ENCODE results near the gene HS6ST3. TPM values are rescaled to one million over a fixed set of nuclear protein-coding genes. Genes with fewer than 3 reads are reported as not detected.
A peak's percentile ranks its signal among the peaks of the same experiment; 100 is the strongest.

The HS6ST3 gene
- polyA plus RNA-seq, 1 donor from 2014 or later: not detected

DNA sequence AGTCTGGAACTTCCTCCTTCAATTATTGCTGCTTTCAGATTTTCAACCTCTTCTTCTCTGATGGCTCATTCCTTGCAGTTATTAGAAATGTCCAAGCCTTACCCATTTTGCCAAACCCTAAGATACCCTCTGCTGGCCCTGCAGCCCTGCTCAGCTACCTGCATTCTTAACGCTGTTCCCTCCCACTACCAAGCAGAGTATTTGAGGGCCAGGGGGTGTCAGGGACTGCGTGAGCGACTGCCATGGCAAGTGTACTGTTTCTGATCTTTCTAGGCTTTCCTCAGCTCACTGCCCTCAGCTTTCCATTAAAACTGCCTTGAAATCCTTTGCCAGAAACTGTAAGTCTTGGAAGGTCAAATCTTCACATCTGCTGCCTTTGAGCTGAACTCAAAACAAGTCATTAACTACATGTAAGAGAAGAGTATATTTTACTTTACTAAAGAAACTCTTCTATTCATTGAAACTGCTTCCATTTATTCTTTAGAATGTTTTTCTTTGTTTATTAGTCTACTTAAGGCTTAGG is 41.0 kb downstream of the HS6ST3 start:
- Mint-ChIP-seq H3K4me1 (no peaks in the 10 kb centered on the region), H3K36me3 (no peaks in the 10 kb centered on the region), H3K4me3 (no peak overlapping the region), H3K27ac (peak overlapping the region in 1 of 3 donors; percentile 19), H3K9me3 (no peaks in the 10 kb centered on the region), H3K27me3 (peaks cover 7% of the 10 kb centered on the region)

DNA sequence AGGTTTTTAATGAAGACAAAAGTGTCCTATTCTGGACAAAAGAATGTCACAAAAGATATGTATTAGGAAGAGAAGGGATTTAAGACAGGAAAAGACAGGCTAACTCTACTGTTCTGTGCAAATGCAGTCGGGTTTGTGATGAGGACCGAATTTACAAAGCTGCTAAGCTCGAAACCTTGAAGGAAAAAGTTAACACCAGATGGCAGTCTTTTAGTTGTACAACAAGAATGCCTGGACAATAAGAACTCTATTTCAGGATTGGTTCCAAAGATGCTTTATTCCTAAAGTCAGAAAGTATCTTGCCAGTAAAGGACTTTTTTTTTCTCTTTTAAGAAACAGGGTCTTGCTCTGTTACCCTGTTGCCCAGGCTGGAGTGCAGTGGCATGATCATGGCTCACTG is 51.1 kb downstream of the HS6ST3 start:
- Mint-ChIP-seq H3K36me3 (no peaks in the 10 kb centered on the region), H3K4me1 (no peaks in the 10 kb centered on the region), H3K4me3 (no peak overlapping the region), H3K9me3 (no peaks in the 10 kb centered on the region), H3K27ac (no peak overlapping the region), H3K27me3 (peaks cover 2% of the 10 kb centered on the region)

DNA sequence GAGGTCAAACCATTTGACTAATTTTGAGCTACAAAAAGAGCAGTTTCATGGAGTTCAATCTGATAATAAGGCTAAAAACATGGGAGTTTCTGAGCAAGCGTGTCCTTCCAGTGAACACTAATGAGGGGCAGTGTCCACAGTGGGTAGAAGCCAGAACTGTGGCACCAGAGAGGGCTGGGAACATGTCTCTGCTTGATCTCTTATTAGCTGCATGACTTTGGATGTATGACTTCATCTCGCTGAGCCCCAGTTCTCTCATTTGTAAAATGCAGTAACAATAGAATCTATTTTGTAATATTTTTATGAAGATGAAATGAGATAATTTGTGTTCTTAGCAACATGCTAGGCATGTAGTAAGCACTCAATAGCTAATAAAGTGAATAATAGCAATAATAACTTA is 69.8 kb downstream of the HS6ST3 start:
- no peak overlapping the region for H3K4me3 Mint-ChIP-seq
- H3K27me3 Mint-ChIP-seq: no peaks in the 10 kb centered on the region
- H3K4me1 Mint-ChIP-seq: no peaks in the 10 kb centered on the region
- H3K9me3 Mint-ChIP-seq: peaks cover 0 to 3% (median 3%) of the 10 kb centered on the region in 3 donors
- no peaks in the 10 kb centered on the region for H3K36me3 Mint-ChIP-seq
- H3K27ac Mint-ChIP-seq: no peak overlapping the region

DNA sequence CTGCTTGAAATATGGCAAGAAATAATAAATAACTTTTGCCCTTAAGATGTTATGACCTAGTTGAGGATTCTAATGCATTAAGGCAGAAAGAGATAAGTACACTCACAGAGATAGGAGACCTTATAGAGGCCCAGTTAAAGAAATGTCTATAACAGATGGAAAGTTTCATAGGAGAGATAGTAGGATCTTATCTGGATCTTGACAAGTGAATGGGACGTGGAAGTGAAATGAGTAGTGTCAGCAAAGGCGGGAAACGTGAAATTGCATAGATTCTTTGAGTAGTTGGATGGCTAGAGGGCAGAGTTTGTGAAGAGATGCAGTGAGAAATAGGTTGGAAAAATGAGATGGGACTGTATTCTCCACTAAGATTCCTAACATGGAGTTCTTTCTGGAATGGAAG is 71.2 kb downstream of the HS6ST3 start:
- no peaks in the 10 kb centered on the region for H3K27me3 Mint-ChIP-seq
- peaks cover 0 to 3% (median 3%) of the 10 kb centered on the region in 3 donors for H3K9me3 Mint-ChIP-seq
- H3K4me3 Mint-ChIP-seq: no peak overlapping the region
- no peaks in the 10 kb centered on the region for H3K36me3 Mint-ChIP-seq
- H3K4me1 Mint-ChIP-seq: no peaks in the 10 kb centered on the region
- no peak overlapping the region for H3K27ac Mint-ChIP-seq

DNA sequence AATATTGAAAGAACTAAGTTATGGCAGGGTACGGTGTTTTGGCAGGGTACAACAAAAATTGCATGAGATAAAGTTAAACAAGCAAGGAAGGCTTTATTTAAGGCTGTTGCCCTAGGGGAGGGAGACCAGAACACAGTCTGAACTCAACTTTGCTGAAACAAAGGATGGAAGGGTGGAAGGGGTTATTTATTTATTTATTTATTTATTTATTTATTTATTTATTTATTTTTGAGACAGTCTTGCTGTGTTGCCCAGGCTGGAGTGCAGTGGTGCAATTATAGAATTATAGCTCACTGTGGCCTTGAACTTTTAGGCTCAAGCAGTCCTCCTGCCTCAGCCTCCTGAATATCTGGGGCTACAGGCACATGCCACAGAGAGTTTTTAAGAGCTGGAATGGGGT is 75.9 kb downstream of the HS6ST3 start:
- Mint-ChIP-seq H3K27me3 (no peaks in the 10 kb centered on the region), H3K4me1 (no peaks in the 10 kb centered on the region), H3K36me3 (no peaks in the 10 kb centered on the region), H3K9me3 (peaks cover 0 to 3% (median 0%) of the 10 kb centered on the region in 3 donors), H3K27ac (no peak overlapping the region), H3K4me3 (no peak overlapping the region)

DNA sequence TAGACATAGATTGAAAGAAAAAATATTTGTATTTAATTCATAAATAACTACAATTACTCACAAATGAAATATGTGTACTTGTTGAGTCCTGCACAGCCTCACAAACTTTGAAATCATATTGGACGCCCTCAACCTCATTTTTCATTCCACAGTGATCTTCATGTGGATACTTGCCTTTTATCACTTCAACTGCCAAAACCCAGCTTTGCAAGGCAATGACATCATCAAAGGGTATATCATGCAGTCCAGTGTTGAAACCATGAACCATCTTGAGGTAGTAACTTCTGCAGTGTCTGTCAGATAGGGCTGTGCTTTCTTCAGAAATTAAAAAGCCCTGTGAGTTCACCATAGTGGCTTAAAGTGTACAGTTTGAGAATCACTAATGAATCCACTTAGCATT is 82.2 kb downstream of the HS6ST3 start:
- no peak overlapping the region for H3K4me3 Mint-ChIP-seq
- H3K4me1 Mint-ChIP-seq: no peaks in the 10 kb centered on the region
- H3K27me3 Mint-ChIP-seq: no peaks in the 10 kb centered on the region
- peaks cover 0 to 3% (median 0%) of the 10 kb centered on the region in 3 donors for H3K9me3 Mint-ChIP-seq
- H3K36me3 Mint-ChIP-seq: no peaks in the 10 kb centered on the region
- no peak overlapping the region for H3K27ac Mint-ChIP-seq

DNA sequence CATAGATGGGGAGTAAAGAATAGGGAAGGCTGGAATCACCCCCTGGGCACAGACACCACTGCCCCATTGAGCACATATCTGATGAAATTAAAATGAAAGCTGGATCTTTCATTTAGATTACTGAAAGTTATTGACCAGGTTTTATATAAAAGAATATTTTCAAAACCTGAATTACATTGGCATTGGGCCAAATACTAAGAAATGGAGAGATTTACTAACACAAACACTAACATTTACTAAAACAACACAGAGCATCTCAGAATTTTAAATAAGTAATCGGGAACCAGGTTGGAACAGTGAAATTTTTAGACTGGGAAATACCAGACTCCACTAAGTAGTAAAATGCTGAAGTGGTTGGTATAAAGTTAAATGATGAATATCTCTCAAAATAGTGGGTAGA is 88.9 kb downstream of the HS6ST3 start:
- Mint-ChIP-seq H3K27ac (no peak overlapping the region), H3K27me3 (peaks cover 2% of the 10 kb centered on the region), H3K4me1 (no peaks in the 10 kb centered on the region), H3K9me3 (peaks cover 0 to 4% (median 0%) of the 10 kb centered on the region in 3 donors), H3K36me3 (no peaks in the 10 kb centered on the region), H3K4me3 (no peak overlapping the region)

DNA sequence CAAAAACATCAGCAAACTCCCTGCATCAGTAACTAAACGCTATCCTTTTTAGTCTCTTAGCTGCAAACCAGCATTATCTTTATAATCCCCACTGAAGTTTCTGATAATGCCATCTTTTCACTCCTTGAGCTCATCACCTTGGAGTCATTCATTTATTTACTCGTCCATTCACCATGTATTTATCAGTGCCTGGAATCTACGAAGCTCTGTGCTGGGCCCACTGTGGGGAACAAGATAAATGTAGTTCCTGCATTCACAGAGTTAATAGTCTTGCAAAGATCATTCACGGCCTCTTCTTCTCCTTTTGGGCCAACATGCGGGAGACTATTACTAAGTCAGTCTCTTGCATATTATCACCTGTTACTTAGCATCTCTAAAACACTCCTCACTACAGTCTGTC is 89.4 kb downstream of the HS6ST3 start:
- no peaks in the 10 kb centered on the region for H3K4me1 Mint-ChIP-seq
- no peak overlapping the region for H3K27ac Mint-ChIP-seq
- peaks cover 2% of the 10 kb centered on the region for H3K27me3 Mint-ChIP-seq
- H3K9me3 Mint-ChIP-seq: peaks cover 0 to 4% (median 0%) of the 10 kb centered on the region in 3 donors
- H3K4me3 Mint-ChIP-seq: no peak overlapping the region
- no peaks in the 10 kb centered on the region for H3K36me3 Mint-ChIP-seq

DNA sequence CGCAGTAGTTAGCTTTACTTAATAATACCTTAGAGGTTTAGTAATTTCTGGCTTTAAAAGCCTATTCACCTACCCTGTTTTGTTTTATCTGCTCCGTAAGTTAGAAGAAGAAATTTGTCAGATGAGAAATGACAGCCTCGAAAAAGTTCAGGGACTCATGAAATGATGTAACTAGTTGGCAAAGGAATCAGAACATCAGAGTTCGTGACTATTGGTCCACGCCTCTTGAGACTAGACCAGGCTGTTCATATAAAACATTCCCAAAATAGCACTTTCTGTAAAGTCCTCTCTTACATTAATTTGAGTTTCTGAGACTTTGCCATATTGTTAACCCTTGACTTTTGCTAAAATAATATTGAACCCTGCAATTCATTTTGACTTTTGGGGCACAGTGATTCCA is 92.0 kb downstream of the HS6ST3 start:
- Mint-ChIP-seq H3K9me3 (peaks cover 0 to 4% (median 0%) of the 10 kb centered on the region in 3 donors), H3K27me3 (peaks cover 2% of the 10 kb centered on the region), H3K4me3 (no peak overlapping the region), H3K4me1 (no peaks in the 10 kb centered on the region), H3K36me3 (no peaks in the 10 kb centered on the region), H3K27ac (no peak overlapping the region)

DNA sequence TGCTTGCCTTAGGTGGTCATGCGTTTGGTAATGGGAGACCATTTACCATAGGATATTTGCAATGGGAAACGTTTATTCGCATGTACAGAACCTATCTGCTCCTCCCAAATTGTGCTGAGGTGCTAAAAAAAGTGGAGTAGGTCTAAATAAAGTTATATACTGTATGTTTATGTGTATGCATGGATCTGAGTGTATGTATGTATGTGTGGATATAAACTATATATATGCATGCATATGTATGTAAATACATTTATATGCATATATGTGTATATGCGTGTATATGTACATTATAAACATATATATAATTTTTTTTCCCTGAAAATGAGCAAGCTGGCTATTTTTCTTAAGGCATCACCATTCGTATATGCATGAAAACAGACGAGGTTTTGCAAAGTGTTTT is 95.9 kb downstream of the HS6ST3 start:
- H3K4me1 Mint-ChIP-seq: no peaks in the 10 kb centered on the region
- no peak overlapping the region for H3K4me3 Mint-ChIP-seq
- no peak overlapping the region for H3K27ac Mint-ChIP-seq
- no peaks in the 10 kb centered on the region for H3K36me3 Mint-ChIP-seq
- peaks cover 0 to 4% (median 0%) of the 10 kb centered on the region in 3 donors for H3K9me3 Mint-ChIP-seq
- H3K27me3 Mint-ChIP-seq: peaks cover 2% of the 10 kb centered on the region

DNA sequence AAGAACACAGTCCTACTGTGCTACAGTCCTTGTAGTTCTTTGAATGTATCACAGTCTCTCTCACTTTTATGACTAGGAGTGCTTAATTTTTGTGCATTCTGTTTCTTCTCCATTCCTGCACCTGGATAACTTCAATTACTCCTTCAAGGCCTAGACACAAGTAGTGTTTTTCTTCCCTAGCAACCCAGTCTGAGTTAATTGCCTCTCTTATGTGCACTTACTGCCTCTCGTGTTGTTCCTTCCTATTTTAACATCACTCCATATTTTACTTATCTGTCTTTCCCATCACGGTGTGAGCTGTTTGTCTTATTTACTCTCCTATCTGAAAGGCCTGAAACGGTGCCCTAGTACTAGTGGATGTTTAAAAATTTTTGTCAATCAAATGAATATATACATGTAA is 101.5 kb downstream of the HS6ST3 start:
- H3K36me3 Mint-ChIP-seq: no peaks in the 10 kb centered on the region
- no peak overlapping the region for H3K27ac Mint-ChIP-seq
- H3K9me3 Mint-ChIP-seq: peaks cover 0 to 2% (median 0%) of the 10 kb centered on the region in 3 donors
- no peak overlapping the region for H3K4me3 Mint-ChIP-seq
- no peaks in the 10 kb centered on the region for H3K27me3 Mint-ChIP-seq
- no peaks in the 10 kb centered on the region for H3K4me1 Mint-ChIP-seq

DNA sequence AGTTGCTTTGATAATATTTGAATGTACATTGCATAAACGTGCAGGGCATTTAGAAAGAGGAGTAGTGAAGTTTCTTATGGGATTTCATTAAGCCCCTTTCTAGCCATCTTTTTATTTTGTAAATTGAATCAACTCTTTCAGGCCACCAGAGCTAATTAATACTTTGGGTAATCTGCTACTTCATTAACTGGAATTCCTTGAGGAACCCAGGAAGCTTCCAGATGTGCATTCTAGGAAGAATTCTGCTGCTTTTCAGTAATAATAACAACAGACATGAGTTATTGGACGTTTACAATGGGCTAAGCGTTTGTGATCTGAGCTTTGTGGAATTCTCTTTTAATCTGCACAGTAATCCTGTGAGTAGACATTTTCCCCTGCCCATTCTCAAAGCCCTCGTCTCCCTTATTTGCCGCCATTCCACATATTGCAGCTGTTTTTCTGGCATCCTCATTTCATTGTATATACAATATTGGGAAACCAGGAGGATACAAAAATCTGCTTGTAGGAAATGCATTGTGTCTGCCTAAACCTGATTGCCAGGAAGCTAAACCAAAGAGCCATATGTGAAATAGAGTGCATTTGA is 103.9 kb downstream of the HS6ST3 start:
- Mint-ChIP-seq H3K9me3 (peaks cover 0 to 2% (median 0%) of the 10 kb centered on the region in 3 donors), H3K4me3 (no peak overlapping the region), H3K36me3 (no peaks in the 10 kb centered on the region), H3K4me1 (no peaks in the 10 kb centered on the region), H3K27ac (no peak overlapping the region), H3K27me3 (peaks cover 3% of the 10 kb centered on the region)

DNA sequence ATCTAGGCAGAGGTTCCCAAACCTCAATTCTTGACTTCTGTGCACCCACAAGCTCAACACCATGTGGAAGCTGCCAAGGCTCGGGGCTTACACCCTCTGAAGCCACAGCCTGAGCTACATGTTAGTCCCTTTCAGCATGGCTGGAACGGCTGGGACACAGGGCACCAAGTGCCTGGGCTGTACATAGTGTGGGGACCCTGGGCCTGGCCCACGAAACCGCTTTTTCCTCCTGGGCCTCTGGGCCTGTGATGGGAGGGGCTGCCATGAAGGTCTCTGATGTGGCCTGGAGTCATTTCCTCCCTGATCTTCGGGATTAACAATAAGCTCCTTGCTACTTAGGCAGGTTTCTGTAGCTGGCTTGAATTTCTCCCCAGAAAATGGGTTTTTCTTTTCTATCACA is 108.1 kb downstream of the HS6ST3 start:
- no peak overlapping the region for H3K4me3 Mint-ChIP-seq
- no peaks in the 10 kb centered on the region for H3K36me3 Mint-ChIP-seq
- H3K4me1 Mint-ChIP-seq: no peaks in the 10 kb centered on the region
- peaks cover 0 to 2% (median 0%) of the 10 kb centered on the region in 3 donors for H3K9me3 Mint-ChIP-seq
- H3K27ac Mint-ChIP-seq: no peak overlapping the region
- H3K27me3 Mint-ChIP-seq: peaks cover 3% of the 10 kb centered on the region

DNA sequence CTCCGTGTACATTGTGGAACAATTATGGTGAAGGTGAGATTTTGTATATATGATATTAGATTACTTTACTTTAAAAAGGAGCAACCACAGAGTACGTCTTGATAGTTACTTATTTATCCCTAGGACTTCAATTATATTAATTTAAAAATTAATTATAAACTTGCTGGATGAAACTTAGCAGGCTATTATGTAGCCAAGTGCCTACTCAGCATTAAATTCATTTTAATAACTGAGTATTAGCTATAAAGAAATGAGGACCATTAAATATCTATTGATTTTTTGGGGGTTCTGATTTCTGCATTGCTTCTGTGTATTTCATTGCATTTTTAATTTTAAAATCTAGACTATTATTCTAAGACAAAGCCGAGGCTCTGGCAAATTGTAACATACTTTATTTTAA is 109.4 kb downstream of the HS6ST3 start:
- no peak overlapping the region for H3K27ac Mint-ChIP-seq
- no peak overlapping the region for H3K4me3 Mint-ChIP-seq
- peaks cover 0 to 2% (median 0%) of the 10 kb centered on the region in 3 donors for H3K9me3 Mint-ChIP-seq
- no peaks in the 10 kb centered on the region for H3K36me3 Mint-ChIP-seq
- peaks cover 3% of the 10 kb centered on the region for H3K27me3 Mint-ChIP-seq
- H3K4me1 Mint-ChIP-seq: no peaks in the 10 kb centered on the region

DNA sequence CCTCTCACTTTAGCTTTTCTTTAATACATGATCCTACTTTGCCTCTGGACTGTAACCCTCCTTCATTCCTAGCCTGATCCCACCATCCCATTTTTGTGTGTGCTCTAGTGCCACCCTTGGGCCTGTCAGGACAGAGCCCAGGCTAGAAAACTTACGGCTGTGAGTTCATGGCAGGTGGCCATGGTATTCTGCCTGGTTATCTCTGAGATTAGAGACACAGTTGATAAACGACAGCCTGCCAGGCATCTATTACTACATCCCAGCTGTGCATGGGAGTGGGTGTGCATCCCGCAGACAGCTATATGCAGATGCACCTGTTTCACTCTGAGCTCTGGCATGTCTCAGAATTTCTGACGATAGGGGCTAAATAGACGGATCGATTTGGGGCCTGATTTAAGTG is 110.9 kb downstream of the HS6ST3 start:
- no peak overlapping the region for H3K27ac Mint-ChIP-seq

DNA sequence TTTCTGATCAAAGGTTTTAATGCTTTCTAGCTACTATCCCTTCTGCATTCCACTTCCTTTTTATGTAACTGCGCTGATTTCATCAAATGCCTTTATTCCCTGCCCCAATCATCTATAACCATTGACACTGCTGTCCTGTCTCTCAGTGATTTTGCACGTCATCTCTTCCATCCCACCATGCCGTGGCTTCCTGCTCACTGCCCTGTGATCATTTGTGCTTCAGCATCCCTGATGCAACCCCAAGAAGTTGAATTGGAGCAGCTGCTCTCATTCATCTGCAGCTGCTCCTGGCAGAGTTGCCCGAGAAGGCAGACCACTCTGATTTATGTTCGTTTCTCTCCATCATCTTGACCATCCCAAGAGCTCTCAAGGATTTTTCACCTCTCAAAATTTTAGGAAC is 112.4 kb downstream of the HS6ST3 start:
- no peaks in the 10 kb centered on the region for H3K27me3 Mint-ChIP-seq
- no peak overlapping the region for H3K4me3 Mint-ChIP-seq
- H3K9me3 Mint-ChIP-seq: peaks cover 0 to 7% (median 0%) of the 10 kb centered on the region in 3 donors
- H3K36me3 Mint-ChIP-seq: no peaks in the 10 kb centered on the region
- no peak overlapping the region for H3K27ac Mint-ChIP-seq
- no peaks in the 10 kb centered on the region for H3K4me1 Mint-ChIP-seq

More for the DNA sequence above, 110.9 kb downstream of the HS6ST3 start:
- H3K36me3 Mint-ChIP-seq: no peaks in the 10 kb centered on the region
- no peaks in the 10 kb centered on the region for H3K4me1 Mint-ChIP-seq
- H3K9me3 Mint-ChIP-seq: no peaks in the 10 kb centered on the region
- no peak overlapping the region for H3K4me3 Mint-ChIP-seq
- H3K27me3 Mint-ChIP-seq: peaks cover 3% of the 10 kb centered on the region

All from IgD-negative memory B cell (primary cell).